ENCODE data around the gene GRAMD2B. TPM values are rescaled to one million over a fixed set of nuclear protein-coding genes. Genes with fewer than 3 reads are reported as not detected.

The GRAMD2B gene
- total RNA-seq, 1 donor = 89.8 TPM

GRCh38 chr5:126455264-126455663 is 32.1 kb downstream of the GRAMD2B start:
- Histone ChIP-seq H3K4me1 (ENCODE audit: insufficient read depth, low read length) (peaks cover 8% of the 10 kb centered on the region), H3K27me3 (ENCODE audit: insufficient read depth, low read length) (no peaks in the 10 kb centered on the region), H3K9me3 (ENCODE audit: low read depth, low read length) (no peaks in the 10 kb centered on the region), H3K4me3 (ENCODE audit: insufficient read depth, low read length) (no peak overlapping the region), H2AFZ (ENCODE audit: low read length) (no peak overlapping the region), H3K27ac (ENCODE audit: low read depth, low read length) (no peak overlapping the region), H4K20me1 (ENCODE audit: insufficient read depth, low read length) (no peaks in the 10 kb centered on the region), H3K79me2 (ENCODE audit: insufficient read depth, low read length) (peaks cover 81% of the 10 kb centered on the region), H3K4me2 (ENCODE audit: insufficient read depth, low read length) (no peak overlapping the region), H3K36me3 (ENCODE audit: insufficient read depth, low read length) (peaks cover 38% of the 10 kb centered on the region)
- TF ChIP-seq, protein P1, sequence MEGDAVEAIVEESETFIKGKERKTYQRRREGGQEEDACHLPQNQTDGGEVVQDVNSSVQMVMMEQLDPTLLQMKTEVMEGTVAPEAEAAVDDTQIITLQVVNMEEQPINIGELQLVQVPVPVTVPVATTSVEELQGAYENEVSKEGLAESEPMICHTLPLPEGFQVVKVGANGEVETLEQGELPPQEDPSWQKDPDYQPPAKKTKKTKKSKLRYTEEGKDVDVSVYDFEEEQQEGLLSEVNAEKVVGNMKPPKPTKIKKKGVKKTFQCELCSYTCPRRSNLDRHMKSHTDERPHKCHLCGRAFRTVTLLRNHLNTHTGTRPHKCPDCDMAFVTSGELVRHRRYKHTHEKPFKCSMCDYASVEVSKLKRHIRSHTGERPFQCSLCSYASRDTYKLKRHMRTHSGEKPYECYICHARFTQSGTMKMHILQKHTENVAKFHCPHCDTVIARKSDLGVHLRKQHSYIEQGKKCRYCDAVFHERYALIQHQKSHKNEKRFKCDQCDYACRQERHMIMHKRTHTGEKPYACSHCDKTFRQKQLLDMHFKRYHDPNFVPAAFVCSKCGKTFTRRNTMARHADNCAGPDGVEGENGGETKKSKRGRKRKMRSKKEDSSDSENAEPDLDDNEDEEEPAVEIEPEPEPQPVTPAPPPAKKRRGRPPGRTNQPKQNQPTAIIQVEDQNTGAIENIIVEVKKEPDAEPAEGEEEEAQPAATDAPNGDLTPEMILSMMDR (IDR thresholded peaks at IDR 0.05; ENCODE audit: extremely low read depth, low read depth, low read length) = no peak
- DNase-seq (ENCODE audit: insufficient read length, low spot score, missing footprints) = no peak

- Histone ChIP-seq H3K27ac (ENCODE audit: low read depth, low read length) (no peak overlapping the region), H3K9me3 (ENCODE audit: low read depth, low read length) (no peaks in the 10 kb centered on the region), H3K4me3 (ENCODE audit: insufficient read depth, low read length) (no peak overlapping the region), H2AFZ (ENCODE audit: low read length) (no peak overlapping the region), H3K4me1 (ENCODE audit: insufficient read depth, low read length) (peaks cover 7% of the 10 kb centered on the region), H3K36me3 (ENCODE audit: insufficient read depth, low read length) (peaks cover 36% of the 10 kb centered on the region), H3K4me2 (ENCODE audit: insufficient read depth, low read length) (no peak overlapping the region), H4K20me1 (ENCODE audit: insufficient read depth, low read length) (no peaks in the 10 kb centered on the region), H3K27me3 (ENCODE audit: insufficient read depth, low read length) (no peaks in the 10 kb centered on the region), H3K79me2 (ENCODE audit: insufficient read depth, low read length) (peaks cover 81% of the 10 kb centered on the region)
- TF ChIP-seq, protein P1 (IDR thresholded peaks at IDR 0.05; ENCODE audit: extremely low read depth, low read depth, low read length) = no peak
- no peak for DNase-seq (ENCODE audit: insufficient read length, low spot score, missing footprints)
These were observed 32.5 kb downstream of the GRAMD2B start for GRCh38 chr5:126455728-126456127.

GRCh38 chr5:126456217-126456820 is 33.1 kb downstream of the GRAMD2B start:
- Histone ChIP-seq H3K9me3 (ENCODE audit: low read depth, low read length) (no peaks in the 10 kb centered on the region), H4K20me1 (ENCODE audit: insufficient read depth, low read length) (no peaks in the 10 kb centered on the region), H3K4me1 (ENCODE audit: insufficient read depth, low read length) (peaks cover 7% of the 10 kb centered on the region), H3K4me2 (ENCODE audit: insufficient read depth, low read length) (no peak overlapping the region), H3K27ac (ENCODE audit: low read depth, low read length) (no peak overlapping the region), H3K79me2 (ENCODE audit: insufficient read depth, low read length) (peaks cover 81% of the 10 kb centered on the region), H3K4me3 (ENCODE audit: insufficient read depth, low read length) (no peak overlapping the region), H3K36me3 (ENCODE audit: insufficient read depth, low read length) (peaks cover 36% of the 10 kb centered on the region), H3K27me3 (ENCODE audit: insufficient read depth, low read length) (no peaks in the 10 kb centered on the region), H2AFZ (ENCODE audit: low read length) (no peak overlapping the region)
- no peak for DNase-seq (ENCODE audit: insufficient read length, low spot score, missing footprints)
- TF ChIP-seq, protein P1 (IDR thresholded peaks at IDR 0.05; ENCODE audit: extremely low read depth, low read depth, low read length) = no peak

GRCh38 chr5:126460459-126460858 is 37.2 kb downstream of the GRAMD2B start:
- H2AFZ ChIP-seq (ENCODE audit: low read length) = no peak overlapping the region
- H3K79me2 ChIP-seq (ENCODE audit: insufficient read depth, low read length) = peaks cover 79% of the 10 kb centered on the region
- H3K27ac ChIP-seq (ENCODE audit: low read depth, low read length) = no peak overlapping the region
- H3K4me2 ChIP-seq (ENCODE audit: insufficient read depth, low read length) = no peak overlapping the region
- TF ChIP-seq, protein P1 (IDR thresholded peaks at IDR 0.05; ENCODE audit: extremely low read depth, low read depth, low read length) = no peak
- H3K9me3 ChIP-seq (ENCODE audit: low read depth, low read length) = no peaks in the 10 kb centered on the region
- H3K36me3 ChIP-seq (ENCODE audit: insufficient read depth, low read length) = peaks cover 39% of the 10 kb centered on the region
- peaks cover 7% of the 10 kb centered on the region for H3K4me1 ChIP-seq (ENCODE audit: insufficient read depth, low read length)
- DNase-seq (ENCODE audit: insufficient read length, low spot score, missing footprints) = no peak
- H3K27me3 ChIP-seq (ENCODE audit: insufficient read depth, low read length) = no peaks in the 10 kb centered on the region
- H4K20me1 ChIP-seq (ENCODE audit: insufficient read depth, low read length) = peaks cover 2% of the 10 kb centered on the region
- H3K4me3 ChIP-seq (ENCODE audit: insufficient read depth, low read length) = no peak overlapping the region

All from osteoblast (primary cell).